Heart left ventricle (tissue), 16 donors: Measurements from ENCODE around the gene UBE2R2. TPM values are rescaled to one million over a fixed set of nuclear protein-coding genes. Genes with fewer than 3 reads are reported as not detected.
"Not testable (repeated sequence)": the region's sequence is repeated elsewhere in the genome, so short reads cannot be mapped to it uniquely, and the experiment has no call there.

Experiments used
- ATAC-seq, 4 donors: fragments of 200-7000 bp; cut with Tn5 transposase; one replicate each; pipeline ENCODE4 v1.9.1; 2020 to 2022; ENCODE audit warnings: moderate library complexity in 4 of 4, mild to moderate bottlenecking in 3 of 4, moderate number of reproducible peaks in 1 of 4
- DNase-seq, 5 donors: peaks; one replicate each; pipeline ENCODE4 v3.0.0-alpha.2; 2020
- H3K27ac ChIP-seq, 12 donors: fragments of 200-600 bp; sonication (generic) in 4 of 12; one replicate each; pipeline versions ENCODE4 v1.5.0 to v1.8.0; 2016 to 2022; ENCODE audit warnings: mild to moderate bottlenecking in 2 of 12
- H3K27me3 ChIP-seq, 9 donors: fragments of 200-600 bp; sonication (generic) in 2 of 9; one replicate each; pipeline versions ENCODE4 v1.5.1 to v1.8.0; 2016 to 2022; ENCODE audit warnings: mild to moderate bottlenecking in 3 of 9
- H3K36me3 ChIP-seq, 9 donors: fragments of 200-600 bp; sonication (generic) in 2 of 9; one replicate each; pipeline versions ENCODE4 v1.5.0 to v1.8.0; 2018 to 2022; ENCODE audit warnings: mild to moderate bottlenecking in 2 of 9
- H3K4me1 ChIP-seq, 12 donors: fragments of 200-600 bp; sonication (generic) in 4 of 12; one replicate each; pipeline versions ENCODE4 v1.5.0 to v1.8.0; 2016 to 2022; ENCODE audit warnings: mild to moderate bottlenecking in 3 of 12
- H3K4me3 ChIP-seq, 12 donors: fragments of 200-600 bp; sonication (generic) in 4 of 12; one replicate each; pipeline versions ENCODE4 v1.5.0 to v1.8.0; 2017 to 2022; ENCODE audit warnings: mild to moderate bottlenecking in 9 of 12, moderate library complexity in 4 of 12
- H3K9me3 ChIP-seq, 12 donors: fragments of 200-600 bp; sonication (generic) in 4 of 12; one replicate each; pipeline versions ENCODE4 v1.5.0 to v1.8.0; 2016 to 2022; ENCODE audit warnings: mild to moderate bottlenecking in 1 of 12
- CTCF ChIP-seq, 12 donors: fragments of 200-600 bp; sonication (generic) in 4 of 12; IDR thresholded peaks; one replicate each; pipeline versions ENCODE4 v1.5.0 to v1.8.0; 2018 to 2022; ENCODE audit warnings: antibody characterized with exemption in 12 of 12, mild to moderate bottlenecking in 5 of 12
- POLR2A ChIP-seq, 2 donors: fragments of 450-650 bp; IDR thresholded peaks; one replicate each; pipeline ENCODE4 v1.6.1; 2017; ENCODE audit warnings: antibody characterized with exemption in 2 of 2, mild to moderate bottlenecking in 2 of 2, moderate library complexity in 2 of 2
- WGBS, 4 donors: extraction: QIAGEN DNeasy Blood & Tissue Kit in 2 of 4; methylation state at CpG; one replicate each; pipeline versions ENCODE4 v1.1.5 to v1.1.7; 2013 to 2018; 5-methylcytosine and 5-hydroxymethylcytosine counted together
- intact Hi-C, 10 donors: fragments of 100-400 bp; cut with DNase I; formaldehyde crosslinking; loops; one replicate each; pipeline versions ENCODE4 v1.11.1 to v1.14.2; 2022
- long read RNA-seq, 3 donors: library from polyadenylated mRNA; unstranded; transcript quantifications; one replicate each; pipeline ENCODE4 v2.0.0, GENCODE V29; 2020 to 2021
- polyA plus RNA-seq, 2 donors: library from polyadenylated mRNA; stranded (reverse); fragments of 200-250 nt; gene quantifications; one replicate each; pipeline ENCODE4 v1.2.3, GENCODE V29; 2013
- total RNA-seq, 9 donors: library from RNA; depleted of rRNA in 2 of 9; stranded (reverse); fragments of >200 nt in 2 of 9; fragmentation: NEBNext Ultra II Directional in 3 of 9; extraction: Animal tissue kit (Norgen Biotek cat#: 25700) in 3 of 9; gene quantifications; one replicate each; pipeline versions ENCODE4 v1.1.0 to v1.2.4, GENCODE V29; 2016 to 2023
- donor health status: ischemic (EF 13 %, LVEDD 7.1; RV severe dilation, severe dysfunction).
- donor health status: healthy with polysubstance abuse.
- donor health status: DM: no; HTN: yes; CAD: no.
- donor health status: DM: no; HTN: no; CAD: no.
- donor health status: ischemic (EF 25% LVEDD 6.9; RV normal size, moderate dysfunction).
- donor health status: ischemic (EF 25% LVEDD 5.7; RV mildly dilated, moderate dysfunction).
- donor health status: healthy.
- donor health status: DM: yes; HTN: yes; CAD: no.
- donor health status: ischemic (EF 35%, LVEDD 5.7; RV mildly dilated, moderate dysfunction).
- donor health status: nonischemic (EF 11% LVEDD 7.7; RV severe dilation, severe dysfunction).
- donor health status: DM: yes; HTN: yes; CAD: no.
- donor health status: PGD.
- donor health status: ischemic (EF 29% LVEDD 5.4; RV normal size, mild dysfunction).
- donor health status: nonischemic (EF 23%, LVEDD 6.1; RV moderate dilation, normal function).

The UBE2R2 gene
- total RNA-seq, result 10 to 100 TPM; 29.4 to 45.7 (median 40.3) TPM
- polyA plus RNA-seq, result 10 to 100 TPM; 18.6 to 27.3 TPM
- long read RNA-seq, donor 1, full-length matches to known transcripts, result 118 of 132 reads
- long read RNA-seq, donor 1, partial matches to known transcripts, result 3 of 132 reads
- long read RNA-seq, donor 1, other reads (novel, unspliced or antisense), result 11 of 132 reads
- long read RNA-seq, donor 2, full-length matches to known transcripts, result 40 of 56 reads
- long read RNA-seq, donor 2, partial matches to known transcripts, result 7 of 56 reads
- long read RNA-seq, donor 2, other reads (novel, unspliced or antisense), result 9 of 56 reads
- long read RNA-seq, donor 3, full-length matches to known transcripts, result 69 of 77 reads
- long read RNA-seq, donor 3, partial matches to known transcripts, result 1 of 77 reads
- long read RNA-seq, donor 3, other reads (novel, unspliced or antisense), result 7 of 77 reads

GRCh38 chr9:33816327-33817252 lies at the start of gene UBE2R2:
TSS of gene UBE2R2 (plus strand) at chr9:33817160. CDS start at chr9:33817758, 598 bp downstream.
- peak within 1 kb of the TSS; percentile 80 to 98 (median 93) for H3K4me3 ChIP-seq
- WGBS, 4 donors, result 2 to 14% (median 3%) methylated on average over 9 to 66 of the region's 66 CpGs
- intact Hi-C loops, result loop anchor here in 8 of 10 donors (1.0 to 10.0 kb wide), 11 partner anchors 36 to 438 kb away; partner anchors contain the start of gene UBAP2 (in 3 of the 8)
- H3K9me3 ChIP-seq, result no peaks in the 10 kb centered on the region
- peak; percentile 94 to 97 (median 95) for DNase-seq
- H3K27ac ChIP-seq, result peak within 1 kb of the TSS; percentile 96 to 100 (median 99)
- ATAC-seq, result peak; percentile 85 to 92 (median 90)
- peaks cover 9 to 60% (median 46%) of the 10 kb centered on the region in 12 donors for H3K4me1 ChIP-seq
- no peaks in the 10 kb centered on the region for H3K36me3 ChIP-seq
- no peaks in the 10 kb centered on the region for H3K27me3 ChIP-seq
- peak in 1 of 2 donors; percentile 84 for TF ChIP-seq POLR2A (IDR thresholded peaks at IDR 0.05)
- TF ChIP-seq CTCF (IDR thresholded peaks at IDR 0.05), result no peak

GRCh38 chr9:33770156-33770880 lies 46.6 kb upstream of the UBE2R2 start:
- 82 to 95% (median 91%) methylated on average over 3 of the region's 3 CpGs for WGBS, 4 donors
- ATAC-seq, H3K36me3 ChIP-seq, H3K27me3 ChIP-seq, intact Hi-C loops, H3K4me3 ChIP-seq, DNase-seq, H3K27ac ChIP-seq, H3K9me3 ChIP-seq, H3K4me1 ChIP-seq: not testable (repeated sequence)

GRCh38 chr9:33773135-33773534 lies 43.8 kb upstream of the UBE2R2 start:
- H3K4me1 ChIP-seq, DNase-seq, ATAC-seq, H3K27me3 ChIP-seq, H3K27ac ChIP-seq, H3K4me3 ChIP-seq, intact Hi-C loops, H3K36me3 ChIP-seq, H3K9me3 ChIP-seq: not testable (repeated sequence)

- H3K27me3 ChIP-seq, H3K27ac ChIP-seq, H3K4me1 ChIP-seq, ATAC-seq, intact Hi-C loops, H3K36me3 ChIP-seq, H3K9me3 ChIP-seq, H3K4me3 ChIP-seq, DNase-seq: not testable (repeated sequence)
- WGBS, 4 donors, result 61 to 74% (median 70%) methylated on average over 5 of the region's 5 CpGs
Observed at GRCh38 chr9:33774074-33774659, 42.8 kb upstream of the UBE2R2 start.

GRCh38 chr9:33776578-33776977 lies 40.4 kb upstream of the UBE2R2 start:
- Histone ChIP-seq H3K4me3 (no peak overlapping the region), H3K36me3 (no peaks in the 10 kb centered on the region), H3K4me1 (no peaks in the 10 kb centered on the region), H3K9me3 (peaks cover 0 to 5% (median 0%) of the 10 kb centered on the region in 12 donors), H3K27ac (no peak overlapping the region), H3K27me3 (peaks cover 0 to 4% (median 0%) of the 10 kb centered on the region in 9 donors)
- intact Hi-C loops, result no loop called here
- ATAC-seq (no peak), DNase-seq (no peak)
- TF ChIP-seq CTCF (IDR thresholded peaks at IDR 0.05) (no peak), POLR2A (IDR thresholded peaks at IDR 0.05) (no peak)
